Mucosa of descending colon (tissue), 3 donors: Measurements from ENCODE around the gene PTMS. TPM values are rescaled to one million over a fixed set of nuclear protein-coding genes. Genes with fewer than 3 reads are reported as not detected.

ENCODE experiments used
- ATAC-seq: fragments of 200-7000 bp; cut with Tn5 transposase; one replicate; pipeline ENCODE4 v1.9.1; 2020; ENCODE audit warnings: mild to moderate bottlenecking, moderate library complexity
- DNase-seq, 3 donors: peaks; one replicate each; pipeline ENCODE4 v3.0.0-alpha.2; 2020
- H3K36me3 ChIP-seq: fragments of 200-600 bp; one replicate; pipeline ENCODE4 v1.8.0; 2021; ENCODE audit warnings: low read depth, mild to moderate bottlenecking
- H3K4me1 ChIP-seq: fragments of 200-600 bp; one replicate; pipeline ENCODE4 v1.8.0; 2021; ENCODE audit warnings: low read depth, mild to moderate bottlenecking
- H3K4me3 ChIP-seq: fragments of 200-600 bp; one replicate; pipeline ENCODE4 v1.8.0; 2021; ENCODE audit warnings: mild to moderate bottlenecking
- H3K9me3 ChIP-seq: fragments of 200-600 bp; one replicate; pipeline ENCODE4 v1.8.0; 2021; ENCODE audit warnings: mild to moderate bottlenecking
- intact Hi-C, 2 donors: fragments of 100-400 bp; cut with DNase I in 1 of 2; cut with micrococcal nuclease in 1 of 2; formaldehyde crosslinking; loops; one replicate each; pipeline versions ENCODE4 v1.11.0 to v1.11.1; 2022; cut with DNase I, micrococcal nuclease
- total RNA-seq, 3 donors: library from RNA; stranded (reverse); fragmentation: NEBNext Ultra II Directional in 2 of 3; extraction: Animal tissue kit (Norgen Biotek cat#: 25700) in 2 of 3; gene quantifications; one replicate each; pipeline versions ENCODE4 v1.2.1 to v1.2.4, GENCODE V29; 2021 to 2023
- TF ChIP-seq, protein P1 (sequence below): fragments of 200-600 bp; IDR thresholded peaks from one replicate; pipeline ENCODE4 v1.8.0; 2022; ENCODE audit warnings: antibody characterized with exemption, mild to moderate bottlenecking
- donor health status: DM: no; HTN: no; CAD: no; lungs with moderate emphysema.
- donor health status: DM: no; HTN: no; CAD: no.
- donor health status: DM: no; HTN: yes; CAD: no.

The PTMS gene
- total RNA-seq, 3 donors from 2014 or later: 116 to 549 (median 122) TPM

DNA sequence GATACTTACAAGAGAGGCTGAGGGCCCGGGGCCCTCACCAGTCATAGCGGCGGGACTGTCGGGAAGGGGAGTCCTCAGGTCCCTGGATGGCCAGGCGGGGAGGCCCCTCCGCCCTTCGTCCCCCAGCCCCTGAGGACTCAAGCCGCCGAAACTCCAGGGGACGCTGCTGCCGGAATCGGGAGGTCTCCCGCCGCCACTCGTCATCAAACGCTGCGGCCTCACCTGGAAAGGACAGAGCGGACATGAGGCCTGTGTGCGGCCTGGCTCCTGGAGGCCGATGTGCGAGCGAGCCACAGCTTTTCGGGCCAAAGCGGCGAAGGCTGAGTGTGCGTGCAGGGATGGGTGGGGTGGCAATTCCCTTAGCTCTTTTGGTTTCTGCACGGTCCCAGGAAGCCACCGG is 17.4 kb upstream of the PTMS start:
- ATAC-seq: no peak
- no peak overlapping the region for H3K4me3 ChIP-seq
- intact Hi-C loops: no loop called here
- H3K9me3 ChIP-seq: no peaks in the 10 kb centered on the region
- H3K36me3 ChIP-seq: peaks cover 8% of the 10 kb centered on the region
- no peak for DNase-seq
- H3K4me1 ChIP-seq: peaks cover 5% of the 10 kb centered on the region
- TF ChIP-seq, protein P1, sequence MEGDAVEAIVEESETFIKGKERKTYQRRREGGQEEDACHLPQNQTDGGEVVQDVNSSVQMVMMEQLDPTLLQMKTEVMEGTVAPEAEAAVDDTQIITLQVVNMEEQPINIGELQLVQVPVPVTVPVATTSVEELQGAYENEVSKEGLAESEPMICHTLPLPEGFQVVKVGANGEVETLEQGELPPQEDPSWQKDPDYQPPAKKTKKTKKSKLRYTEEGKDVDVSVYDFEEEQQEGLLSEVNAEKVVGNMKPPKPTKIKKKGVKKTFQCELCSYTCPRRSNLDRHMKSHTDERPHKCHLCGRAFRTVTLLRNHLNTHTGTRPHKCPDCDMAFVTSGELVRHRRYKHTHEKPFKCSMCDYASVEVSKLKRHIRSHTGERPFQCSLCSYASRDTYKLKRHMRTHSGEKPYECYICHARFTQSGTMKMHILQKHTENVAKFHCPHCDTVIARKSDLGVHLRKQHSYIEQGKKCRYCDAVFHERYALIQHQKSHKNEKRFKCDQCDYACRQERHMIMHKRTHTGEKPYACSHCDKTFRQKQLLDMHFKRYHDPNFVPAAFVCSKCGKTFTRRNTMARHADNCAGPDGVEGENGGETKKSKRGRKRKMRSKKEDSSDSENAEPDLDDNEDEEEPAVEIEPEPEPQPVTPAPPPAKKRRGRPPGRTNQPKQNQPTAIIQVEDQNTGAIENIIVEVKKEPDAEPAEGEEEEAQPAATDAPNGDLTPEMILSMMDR: no peak

DNA sequence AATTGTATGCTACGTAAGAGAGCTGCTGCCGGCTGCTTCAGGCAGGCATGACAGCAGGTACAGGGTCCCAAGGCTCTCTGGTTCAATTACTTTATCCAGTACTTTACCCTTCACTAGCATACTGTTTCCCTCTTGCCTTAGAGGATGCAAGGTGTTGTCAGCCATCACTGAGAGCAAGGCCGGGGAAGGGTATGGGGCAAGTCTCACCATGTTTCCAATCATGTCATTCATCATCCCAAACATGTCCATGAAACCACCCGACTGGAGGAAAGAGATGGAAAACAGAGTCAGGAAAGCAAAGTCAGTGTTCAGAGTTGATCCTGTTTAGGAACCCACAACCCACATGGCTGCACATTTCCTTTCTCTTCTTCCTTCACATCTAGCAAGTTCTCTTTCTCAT is 15.7 kb upstream of the PTMS start:
- no peak for DNase-seq
- peaks cover 7% of the 10 kb centered on the region for H3K4me1 ChIP-seq
- intact Hi-C loops: loop anchor here in 1 of 2 donors (5.0 kb wide), 1 partner anchor 77 kb away; the partner anchor contains the start of gene P3H3
- ATAC-seq: no peak
- H3K4me3 ChIP-seq: no peak overlapping the region
- TF ChIP-seq, protein P1: no peak
- no peaks in the 10 kb centered on the region for H3K9me3 ChIP-seq
- peaks cover 8% of the 10 kb centered on the region for H3K36me3 ChIP-seq

DNA sequence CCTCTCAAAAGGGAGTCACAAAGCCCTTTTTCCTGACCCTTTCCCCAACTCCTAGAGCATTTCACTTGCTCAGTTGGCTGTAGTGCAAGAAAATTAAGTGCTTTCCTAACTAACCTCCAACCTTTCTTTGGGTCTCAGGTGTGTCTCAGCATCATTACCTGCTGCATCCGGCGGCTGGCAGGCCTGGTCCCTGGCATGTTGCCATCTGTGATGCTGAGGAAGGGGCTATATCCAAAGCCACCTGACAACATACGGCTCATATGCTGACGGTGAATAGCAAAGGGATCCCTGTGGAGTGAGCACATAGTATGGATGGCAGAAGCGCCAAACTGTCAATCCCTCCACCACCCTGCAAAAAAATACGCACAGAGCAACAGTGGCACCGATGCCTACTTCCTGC is 14.4 kb upstream of the PTMS start:
- intact Hi-C loops: loop anchor here in 1 of 2 donors (5.0 kb wide), 1 partner anchor 76 kb away; the partner anchor contains the start of gene P3H3
- peaks cover 7% of the 10 kb centered on the region for H3K4me1 ChIP-seq
- no peaks in the 10 kb centered on the region for H3K9me3 ChIP-seq
- TF ChIP-seq, protein P1: no peak
- H3K4me3 ChIP-seq: no peak overlapping the region
- peaks cover 8% of the 10 kb centered on the region for H3K36me3 ChIP-seq
- DNase-seq (no peak), ATAC-seq (no peak)

DNA sequence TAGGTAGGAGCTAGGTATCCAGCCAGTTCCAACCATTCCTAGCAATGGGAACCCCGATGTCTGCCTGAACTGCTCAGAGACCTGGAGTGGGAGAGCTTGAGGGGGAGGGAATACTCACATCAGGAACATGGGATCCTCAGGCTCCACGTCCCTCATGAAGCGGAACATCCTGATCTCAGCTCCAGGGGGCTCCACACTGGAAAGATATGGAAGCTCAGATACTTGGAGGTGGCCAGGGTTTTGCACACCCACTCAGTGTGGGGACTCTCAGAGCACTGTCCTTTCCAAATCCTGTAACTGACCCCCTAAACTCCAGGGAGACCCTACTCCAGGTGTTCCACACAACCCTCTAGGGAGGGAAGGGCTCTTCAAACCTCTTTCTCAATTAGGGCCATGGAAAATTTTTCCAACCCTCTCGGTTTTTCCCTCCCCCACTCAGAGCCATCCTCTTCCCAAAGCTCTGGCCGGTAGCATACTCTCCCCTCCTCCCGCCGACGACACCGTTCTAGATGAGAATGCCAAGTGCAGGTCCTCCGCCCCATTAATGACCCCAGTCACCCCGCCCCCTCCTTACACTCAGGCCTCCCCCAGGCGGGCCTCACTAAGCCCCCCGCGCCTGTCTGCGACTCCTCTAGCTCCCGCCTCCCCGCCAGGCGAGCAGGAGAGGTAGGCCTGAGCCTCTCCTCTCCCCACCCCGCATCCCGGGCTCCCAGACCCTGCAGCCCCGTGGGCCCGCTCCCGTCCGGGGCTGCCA is 13.8 kb upstream of the PTMS start:
- H3K9me3 ChIP-seq: no peaks in the 10 kb centered on the region
- ATAC-seq: peak; percentile 10
- peaks cover 7% of the 10 kb centered on the region for H3K4me1 ChIP-seq
- peak in 1 of 3 donors; percentile 58 for DNase-seq
- peaks cover 8% of the 10 kb centered on the region for H3K36me3 ChIP-seq
- TF ChIP-seq, protein P1: no peak
- intact Hi-C loops: loop anchor here in 1 of 2 donors (5.0 kb wide), 1 partner anchor 75 kb away; the partner anchor contains the start of gene P3H3
- H3K4me3 ChIP-seq: peak overlapping the region; percentile 58

DNA sequence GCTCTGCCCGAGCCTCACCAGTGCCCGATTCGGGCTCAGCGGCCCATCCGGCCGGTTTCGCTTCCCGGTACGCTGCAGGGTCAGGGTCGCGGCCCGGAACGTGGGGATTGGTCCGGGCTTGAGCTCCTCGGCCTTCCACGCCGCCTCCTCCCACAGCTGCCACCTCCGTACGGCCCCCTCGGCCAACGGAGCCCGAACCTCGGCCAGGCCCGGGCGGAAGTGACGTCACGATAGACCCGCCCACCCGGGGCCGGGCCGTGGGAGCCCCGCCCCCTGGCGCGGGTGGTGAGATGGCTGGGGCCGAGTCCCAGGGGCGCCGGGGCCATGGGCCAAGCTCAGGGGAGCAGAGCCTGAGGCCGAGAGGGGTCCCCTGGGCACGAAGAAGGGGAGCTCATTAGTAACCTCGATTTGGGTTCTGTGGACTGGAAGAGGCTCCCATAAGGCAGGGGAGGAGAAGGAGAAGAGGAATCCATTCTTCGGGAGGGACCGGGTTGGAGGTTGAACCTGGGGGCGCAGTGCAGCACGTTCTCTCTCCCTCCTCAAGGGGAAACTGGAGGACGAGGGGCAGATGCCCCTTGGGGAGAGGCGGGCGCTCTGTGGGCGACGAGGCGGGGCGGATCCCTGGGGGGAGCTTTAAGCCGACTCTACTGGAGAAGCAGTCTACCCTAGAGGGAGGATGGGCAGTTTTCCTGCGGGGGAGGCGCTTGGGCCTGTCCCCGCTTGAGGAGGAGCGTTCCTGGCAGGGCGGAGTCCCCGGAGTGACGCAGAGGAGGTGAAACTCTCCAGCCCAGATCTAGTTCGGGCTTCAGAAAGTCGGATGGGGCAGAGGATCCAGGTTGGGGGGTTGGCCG is 13.0 kb upstream of the PTMS start, which contains the start of gene MLF2:
Gene MLF2, minus strand, starts transcription at position 221 of the 851 bp plus-strand sequence. CDS start 807 bp downstream, outside the sequence.
- peaks cover 7% of the 10 kb centered on the region for H3K4me1 ChIP-seq
- intact Hi-C loops: loop anchor here in 1 of 2 donors (5.0 kb wide), 1 partner anchor 74 kb away; the partner anchor contains the start of gene P3H3
- TF ChIP-seq, protein P1: peak; percentile 91
- H3K9me3 ChIP-seq: no peaks in the 10 kb centered on the region
- H3K36me3 ChIP-seq: peaks cover 8% of the 10 kb centered on the region
- peak within 1 kb of the TSS; percentile 58 for H3K4me3 ChIP-seq
- ATAC-seq (peak; percentile 96), DNase-seq (peak; percentile 99)
